ENCODE results near the gene ATL1.

- TF ChIP-seq CTCF (IDR thresholded peaks at IDR 0.05) (no peak), POLR2A (IDR thresholded peaks at IDR 0.05) (no peak)
Measured at GRCh38 chr14:50605766-50606165, 45.8 kb downstream of the ATL1 start.

All from sigmoid colon (tissue), 3 donors.